Karpas-422 (cell line): ENCODE data around the gene RREB1. TPM values are rescaled to one million over a fixed set of nuclear protein-coding genes. Genes with fewer than 3 reads are reported as not detected.
"Not testable (repeated sequence)": the region's sequence is repeated elsewhere in the genome, so short reads cannot be mapped to it uniquely, and the experiment has no call there.

Experiments
- DNase-seq: peaks from one replicate; pipeline ENCODE4 v3.0.0-alpha.2; 2015
- H2AFZ ChIP-seq: fragments of 200-600 bp; sonication (generic); 2 replicates; pipeline ENCODE4 v1.6.1; 2014; ENCODE audit warnings: antibody characterized with exemption, low read length, mixed read lengths
- H3K27ac ChIP-seq: fragments of 200-600 bp; sonication (generic); 2 replicates; pipeline ENCODE4 v1.5.1; 2014; ENCODE audit warnings: mild to moderate bottlenecking, low read length, moderate library complexity
- H3K27me3 ChIP-seq: fragments of 200-600 bp; sonication (generic); 2 replicates; pipeline ENCODE4 v1.6.1; 2014; ENCODE audit warnings: low read length, mixed read lengths
- H3K36me3 ChIP-seq: fragments of 200-600 bp; sonication (generic); 2 replicates; pipeline ENCODE4 v1.6.1; 2014; ENCODE audit warnings: low read length, mixed read lengths; ENCODE audit not compliant: insufficient read depth
- H3K4me1 ChIP-seq: fragments of 200-600 bp; sonication (generic); 2 replicates; pipeline ENCODE4 v1.6.1; 2014; ENCODE audit warnings: mild to moderate bottlenecking, low read length, mixed read lengths
- H3K4me2 ChIP-seq: fragments of 200-600 bp; sonication (generic); 2 replicates; pipeline ENCODE4 v1.6.1; 2014; ENCODE audit warnings: low read length, low read depth, mild to moderate bottlenecking; ENCODE audit not compliant: poor library complexity, severe bottlenecking
- H3K4me3 ChIP-seq: fragments of 200-600 bp; sonication (generic); 2 replicates; pipeline ENCODE4 v1.5.1; 2014; ENCODE audit warnings: mild to moderate bottlenecking, antibody characterized with exemption, low read length, mixed read lengths
- H3K79me2 ChIP-seq: fragments of 200-600 bp; sonication (generic); 2 replicates; pipeline ENCODE4 v1.6.1; 2014; ENCODE audit warnings: mild to moderate bottlenecking, low read length, mixed read lengths
- H3K9ac ChIP-seq: fragments of 200-600 bp; sonication (generic); 2 replicates; pipeline ENCODE4 v1.6.0; 2014; ENCODE audit warnings: low read length
- H3K9me2 ChIP-seq: fragments of 200-600 bp; sonication (generic), shearing (Covaris generic); replicated peaks from 2 replicates; pipeline ENCODE4 v1.6.0; 2014; ENCODE audit warnings: mild to moderate bottlenecking, low read length, moderate library complexity; ENCODE audit not compliant: insufficient read depth
- H3K9me3 ChIP-seq: fragments of 300-700, 200-600 bp; sonication (generic); 2 replicates; pipeline ENCODE4 v1.6.1; 2014; ENCODE audit warnings: low read length, mixed read lengths
- H4K20me1 ChIP-seq: fragments of 200-600 bp; sonication (generic); 2 replicates; pipeline ENCODE4 v1.6.1; 2014; ENCODE audit warnings: mild to moderate bottlenecking, antibody characterized with exemption, low read length, low read depth; ENCODE audit not compliant: insufficient read depth
- total RNA-seq: library from RNA; depleted of rRNA; stranded (reverse); fragments of >200 nt; shearing (Covaris generic); gene quantifications from 2 replicates; pipeline ENCODE4 v1.2.3, GENCODE V29; 2014; ENCODE audit warnings: low replicate concordance

The RREB1 gene
- total RNA-seq, 1 experiment from 2014 or later, result 5.0 TPM

DNA sequence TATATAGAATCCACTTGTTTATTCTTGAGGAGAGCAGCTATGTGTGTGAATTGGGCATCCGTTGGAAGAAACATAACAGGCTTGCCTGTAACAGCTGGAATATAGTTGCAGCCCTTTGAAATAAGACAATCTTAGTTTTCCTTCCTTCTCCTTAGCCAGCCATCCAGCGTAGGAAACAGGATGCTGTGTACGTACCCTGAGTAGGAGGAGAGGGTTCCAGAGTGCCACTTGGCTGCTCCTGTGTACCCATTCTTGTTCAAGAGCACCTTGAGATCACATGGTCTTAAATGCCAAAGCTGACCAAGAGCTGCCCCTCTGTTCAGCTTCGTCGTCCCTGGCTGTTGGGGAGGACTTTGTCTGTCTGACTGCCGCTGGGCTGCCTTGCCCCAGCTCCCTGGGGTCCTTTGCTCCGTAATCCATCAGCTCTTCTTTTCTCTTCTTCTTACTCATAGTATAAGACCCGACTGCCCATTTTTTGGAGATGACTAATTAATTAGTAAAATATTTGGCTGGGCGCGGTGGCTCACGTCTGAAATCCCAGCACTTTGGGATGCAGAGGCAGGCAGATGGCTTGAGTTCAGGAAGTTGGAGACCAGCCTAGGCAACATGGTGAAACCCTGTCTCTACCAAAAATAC lies 49.0 kb downstream of the RREB1 start:
- Histone ChIP-seq H3K27ac (no peak overlapping the region), H4K20me1 (peaks cover 61% of the 10 kb centered on the region; the same call in 1 of the 2 replicates), H3K36me3 (no peaks in the 10 kb centered on the region), H3K4me3 (peak overlapping the region; percentile 33; the same call in 1 of the 2 replicates), H3K4me1 (peaks cover 44% of the 10 kb centered on the region), H3K9me2 (no peaks in the 10 kb centered on the region), H3K27me3 (no peaks in the 10 kb centered on the region), H3K4me2 (peak overlapping the region; percentile 62), H3K79me2 (no peaks in the 10 kb centered on the region), H2AFZ (no peak overlapping the region), H3K9me3 (no peaks in the 10 kb centered on the region), H3K9ac (no peak overlapping the region)
- no peak for DNase-seq

DNA sequence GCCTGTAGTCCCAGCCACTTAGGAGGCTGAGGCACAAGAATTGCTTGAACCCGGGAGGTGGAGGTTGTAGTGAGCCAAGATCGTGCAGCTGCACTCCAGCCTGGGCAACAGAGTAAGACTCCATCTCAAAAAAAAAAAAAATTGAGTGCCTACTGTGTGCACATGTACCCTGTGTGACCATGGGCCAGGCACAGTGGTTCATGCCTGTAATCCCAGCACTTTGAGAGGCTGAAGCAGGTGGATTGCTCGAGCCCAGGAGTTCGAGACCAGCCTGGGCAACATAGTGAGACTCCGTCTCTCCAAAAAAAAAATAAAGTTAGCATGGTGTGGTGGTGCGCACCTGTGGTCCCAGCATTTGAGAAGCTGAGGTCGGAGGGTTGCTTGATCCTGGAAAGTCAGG lies 49.5 kb downstream of the RREB1 start:
- not testable (repeated sequence) for H3K27me3 ChIP-seq, H3K9me3 ChIP-seq, H3K9me2 ChIP-seq, H3K36me3 ChIP-seq, H3K79me2 ChIP-seq, H3K27ac ChIP-seq, H3K4me3 ChIP-seq, H3K9ac ChIP-seq, DNase-seq, H2AFZ ChIP-seq
- Histone ChIP-seq H3K4me1 (peaks cover 44% of the 10 kb centered on the region), H4K20me1 (peaks cover 66% of the 10 kb centered on the region; the same call in 1 of the 2 replicates), H3K4me2 (peak overlapping the region; percentile 62)

DNA sequence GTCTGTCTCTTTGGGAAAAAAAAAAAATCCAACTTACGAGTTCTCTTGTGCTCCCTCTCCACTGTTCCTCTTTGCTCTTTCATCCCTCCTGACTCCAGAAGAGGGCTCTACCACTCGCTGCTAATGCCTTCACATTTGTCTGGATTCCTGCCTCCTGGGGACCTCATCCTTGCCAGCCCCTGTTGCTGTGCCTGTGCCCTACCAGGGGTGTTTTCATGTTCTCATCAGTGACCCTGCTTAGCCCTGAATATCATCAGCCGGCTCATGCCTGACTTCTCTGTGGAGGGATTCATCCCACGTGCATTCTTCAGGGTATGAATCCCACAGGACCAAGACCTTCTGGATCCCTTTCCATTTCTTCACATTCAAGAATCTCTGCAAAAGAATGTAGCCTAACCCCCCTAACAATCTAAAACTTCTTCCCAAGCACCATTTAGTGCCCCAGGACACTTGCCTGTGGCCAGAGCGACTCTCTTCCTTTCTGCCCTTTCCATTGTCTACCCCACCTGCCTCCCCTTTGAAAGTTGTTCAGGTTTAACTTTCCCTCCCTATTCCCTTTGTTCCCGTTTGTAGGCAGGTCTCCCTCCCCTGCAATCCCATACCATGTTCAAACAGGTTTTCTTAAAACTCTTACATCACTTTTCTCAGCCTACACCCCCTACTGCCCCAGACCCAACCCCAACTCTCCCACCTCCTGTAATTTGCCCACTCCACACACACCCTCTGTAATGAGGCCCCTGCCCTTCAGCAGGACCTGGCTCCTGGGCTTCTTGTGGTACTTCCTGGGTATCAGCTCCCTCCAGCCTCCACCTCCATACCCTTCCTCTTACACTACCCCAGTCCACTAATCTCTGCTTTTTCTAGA lies 50.2 kb downstream of the RREB1 start:
- Histone ChIP-seq H3K9ac (no peak overlapping the region), H2AFZ (no peak overlapping the region), H3K79me2 (no peaks in the 10 kb centered on the region), H3K36me3 (no peaks in the 10 kb centered on the region), H3K27ac (no peak overlapping the region), H3K9me3 (no peaks in the 10 kb centered on the region), H3K27me3 (no peaks in the 10 kb centered on the region), H4K20me1 (peaks cover 67% of the 10 kb centered on the region; the same call in 1 of the 2 replicates), H3K4me1 (peaks cover 44% of the 10 kb centered on the region), H3K9me2 (no peaks in the 10 kb centered on the region), H3K4me3 (no peak overlapping the region), H3K4me2 (no peak overlapping the region)
- DNase-seq, result no peak

DNA sequence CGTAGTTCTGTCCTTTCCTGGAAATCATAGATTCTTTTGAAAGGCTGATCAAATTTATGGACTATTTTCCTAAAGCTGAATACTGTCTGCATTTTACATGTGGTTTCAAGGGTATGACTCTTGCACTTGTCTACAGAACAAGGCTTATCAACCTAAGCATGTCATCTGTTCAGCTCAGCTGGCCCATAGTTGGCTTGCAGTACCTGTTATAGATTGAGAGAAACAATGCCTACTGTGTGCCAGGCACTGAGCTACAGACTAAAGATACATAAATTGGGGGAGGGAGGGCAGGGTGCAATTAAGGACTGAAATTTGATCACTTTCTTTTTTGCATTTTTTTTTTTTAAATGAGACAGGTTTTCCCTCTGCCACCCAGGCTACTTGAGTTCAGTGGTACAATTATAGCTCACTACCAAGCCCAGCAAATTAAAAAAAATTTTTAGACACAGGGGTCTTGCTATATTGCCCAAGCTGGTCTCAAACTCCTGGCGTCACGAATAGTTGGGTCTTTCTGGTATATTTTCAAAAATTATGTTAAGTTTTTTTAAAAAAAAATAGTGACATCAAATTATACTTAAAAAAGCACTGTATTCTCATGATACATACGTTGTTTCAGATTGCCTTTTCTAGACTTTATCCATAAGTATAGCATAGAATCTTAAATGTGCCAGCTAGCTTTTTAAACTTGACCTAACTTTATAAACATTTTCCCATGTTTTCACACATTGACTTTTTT lies 52.2 kb downstream of the RREB1 start:
- no peak overlapping the region for H3K27ac ChIP-seq
- H2AFZ ChIP-seq, result no peak overlapping the region
- DNase-seq, result no peak
- H4K20me1 ChIP-seq, result peaks cover 61% of the 10 kb centered on the region
- no peaks in the 10 kb centered on the region for H3K9me2 ChIP-seq
- H3K9ac ChIP-seq, result no peak overlapping the region
- no peaks in the 10 kb centered on the region for H3K9me3 ChIP-seq
- H3K79me2 ChIP-seq, result no peaks in the 10 kb centered on the region
- peaks cover 32% of the 10 kb centered on the region for H3K4me1 ChIP-seq
- no peaks in the 10 kb centered on the region for H3K36me3 ChIP-seq
- no peak overlapping the region for H3K4me3 ChIP-seq
- H3K27me3 ChIP-seq, result no peaks in the 10 kb centered on the region
- H3K4me2 ChIP-seq, result no peak overlapping the region

DNA sequence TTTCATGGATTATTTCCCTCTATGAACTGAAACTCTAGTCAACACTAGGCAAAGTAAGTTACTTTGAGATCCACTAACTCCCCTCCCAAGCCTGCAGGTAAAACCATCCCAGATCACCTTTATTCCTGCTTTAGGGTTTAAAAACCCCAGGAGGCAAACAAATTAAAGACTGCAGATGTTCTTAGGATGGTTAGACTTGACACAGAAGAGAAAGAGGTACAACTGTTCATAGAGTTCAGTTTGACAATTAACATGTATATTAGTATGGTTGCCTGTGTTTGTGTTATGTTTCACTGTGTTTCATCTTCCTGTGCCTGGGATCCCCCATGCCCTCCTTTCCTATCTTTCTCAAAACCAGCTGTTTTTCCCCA lies 53.5 kb downstream of the RREB1 start:
- Histone ChIP-seq H3K36me3 (no peaks in the 10 kb centered on the region), H4K20me1 (peaks cover 62% of the 10 kb centered on the region), H3K4me2 (no peak overlapping the region), H3K4me3 (no peak overlapping the region), H3K9ac (no peak overlapping the region), H3K9me3 (no peaks in the 10 kb centered on the region), H3K27me3 (no peaks in the 10 kb centered on the region), H3K79me2 (no peaks in the 10 kb centered on the region), H3K27ac (no peak overlapping the region), H3K4me1 (peaks cover 19% of the 10 kb centered on the region), H2AFZ (no peak overlapping the region), H3K9me2 (no peaks in the 10 kb centered on the region)
- no peak for DNase-seq

DNA sequence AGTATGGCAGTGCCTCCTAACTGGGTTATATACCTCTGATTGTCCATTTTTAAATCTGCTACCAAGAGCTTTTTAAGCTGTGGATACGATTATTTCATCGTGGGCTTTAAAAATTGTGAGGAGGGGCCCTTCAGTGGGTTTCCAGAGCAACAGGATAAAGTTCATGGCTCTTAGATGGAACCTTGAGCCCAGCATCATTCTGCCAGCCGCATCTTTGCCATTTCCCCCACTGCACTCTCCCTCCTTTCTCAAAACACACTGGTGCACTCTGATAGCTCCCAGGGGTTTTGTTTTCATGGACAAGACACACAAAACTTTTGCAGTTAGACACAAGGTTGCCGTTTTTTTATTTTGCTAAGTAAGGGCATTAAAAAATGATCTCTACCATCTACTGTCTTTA lies 54.1 kb downstream of the RREB1 start:
- Histone ChIP-seq H3K4me3 (no peak overlapping the region), H3K36me3 (no peaks in the 10 kb centered on the region), H3K79me2 (no peaks in the 10 kb centered on the region), H3K27ac (no peak overlapping the region), H3K9me2 (no peaks in the 10 kb centered on the region), H3K4me2 (no peak overlapping the region), H2AFZ (no peak overlapping the region), H3K9ac (no peak overlapping the region), H3K9me3 (no peaks in the 10 kb centered on the region), H4K20me1 (peaks cover 62% of the 10 kb centered on the region), H3K4me1 (peaks cover 13% of the 10 kb centered on the region), H3K27me3 (no peaks in the 10 kb centered on the region; the same call in 1 of the 2 replicates)
- no peak for DNase-seq

DNA sequence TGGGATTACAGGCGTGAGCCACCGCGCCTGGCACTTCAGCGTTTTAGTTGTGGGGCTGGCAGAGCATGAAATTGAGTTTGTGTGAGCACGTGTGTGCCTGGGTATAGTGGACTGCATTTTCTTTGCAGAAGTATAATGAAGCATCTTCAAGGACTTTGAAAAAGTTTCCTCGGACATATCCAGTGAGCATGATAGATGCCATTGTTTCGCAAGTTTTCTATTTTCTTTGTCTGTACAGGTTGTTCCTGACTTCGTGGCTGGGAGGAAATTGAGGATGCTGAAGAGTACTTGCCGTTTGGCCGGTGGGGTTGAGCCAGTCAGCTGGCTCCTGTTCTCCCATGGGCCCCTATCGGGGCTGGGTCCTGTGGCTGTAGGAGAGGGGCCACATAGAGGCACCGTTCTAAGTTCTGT lies 55.9 kb downstream of the RREB1 start:
- Histone ChIP-seq H2AFZ (no peak overlapping the region), H3K79me2 (no peaks in the 10 kb centered on the region), H3K27ac (no peak overlapping the region), H3K4me2 (no peak overlapping the region), H3K9me3 (no peaks in the 10 kb centered on the region), H3K4me3 (no peak overlapping the region), H4K20me1 (peaks cover 55% of the 10 kb centered on the region), H3K36me3 (no peaks in the 10 kb centered on the region), H3K4me1 (peaks cover 15% of the 10 kb centered on the region), H3K27me3 (no peaks in the 10 kb centered on the region; the same call in 1 of the 2 replicates), H3K9ac (no peak overlapping the region), H3K9me2 (no peaks in the 10 kb centered on the region)
- no peak for DNase-seq

DNA sequence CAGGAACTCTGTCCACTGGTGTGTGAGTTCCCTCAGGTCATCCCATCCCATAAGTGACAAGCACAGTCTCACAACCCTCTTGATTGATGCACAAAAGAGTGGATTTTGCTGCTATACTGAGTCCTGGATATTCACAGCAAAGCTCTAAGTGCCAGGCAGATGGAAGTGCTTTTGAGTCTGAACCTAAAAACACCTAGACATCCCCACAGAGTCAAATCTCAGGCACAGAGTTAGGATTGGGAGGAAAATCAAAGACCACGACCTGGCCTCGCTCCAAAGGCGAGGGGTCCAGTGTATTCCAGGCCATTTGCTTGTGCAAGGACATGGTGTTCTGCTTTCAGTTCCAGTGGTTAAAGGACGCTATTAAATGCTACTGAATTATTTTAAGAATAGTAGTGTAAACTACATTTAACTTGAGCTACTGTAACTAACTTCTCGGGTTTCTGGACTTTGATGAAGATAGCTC lies 56.8 kb downstream of the RREB1 start:
- Histone ChIP-seq H3K27me3 (no peaks in the 10 kb centered on the region; the same call in 1 of the 2 replicates), H2AFZ (no peak overlapping the region), H3K4me1 (peaks cover 24% of the 10 kb centered on the region), H3K36me3 (no peaks in the 10 kb centered on the region), H3K79me2 (no peaks in the 10 kb centered on the region), H3K4me2 (no peak overlapping the region), H3K27ac (no peak overlapping the region), H3K4me3 (no peak overlapping the region), H3K9me3 (no peaks in the 10 kb centered on the region), H3K9me2 (no peaks in the 10 kb centered on the region), H3K9ac (no peak overlapping the region), H4K20me1 (peaks cover 51% of the 10 kb centered on the region)
- no peak for DNase-seq
